SH-SY5Y (cell line): Measurements from ENCODE around the gene FHAD1.

Experiments
- GATA2 ChIP-seq: IDR thresholded peaks from 2 replicates; pipeline ENCODE4 v1.6.1; 2011; ENCODE audit warnings: mild to moderate bottlenecking, low read depth, low read length
- GATA3 ChIP-seq: IDR thresholded peaks from 2 replicates; pipeline ENCODE4 v1.6.1; 2011; ENCODE audit warnings: low read depth, mild to moderate bottlenecking, low read length, moderate library complexity

DNA sequence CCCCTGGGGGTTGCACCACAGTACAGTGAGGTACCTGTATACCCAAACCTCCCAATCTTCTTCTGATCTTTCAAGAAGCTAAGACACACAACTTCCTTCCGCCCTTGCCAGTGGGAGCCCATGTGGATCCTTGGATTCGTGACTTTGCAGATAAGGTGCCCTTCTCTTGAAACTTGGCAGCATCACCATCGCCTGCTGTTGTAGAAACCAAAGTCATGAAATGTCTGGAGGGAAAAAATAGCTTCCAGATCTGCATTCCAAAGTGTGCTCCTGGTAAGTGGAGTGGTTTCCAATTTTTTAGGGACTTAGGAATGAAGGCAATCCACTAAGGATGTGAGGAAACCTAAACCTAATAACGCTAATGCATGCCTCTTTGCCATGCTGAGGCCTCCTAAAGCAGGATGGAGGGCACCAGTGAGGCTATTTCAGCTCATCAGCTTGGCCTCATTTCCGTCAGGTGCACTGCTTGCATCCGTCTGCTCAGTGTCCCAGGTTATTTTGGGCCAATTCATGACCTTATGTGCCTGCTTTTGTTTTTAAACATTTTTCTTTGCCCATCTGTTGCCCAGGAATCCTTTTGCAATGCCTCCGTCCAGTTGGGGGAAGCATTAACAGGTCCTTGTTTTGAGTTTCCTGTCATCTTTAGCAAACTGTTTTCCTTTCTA lies 154.5 kb downstream of the FHAD1 start:
- TF ChIP-seq GATA2 (no peak), GATA3 (no peak)
